ENCODE data around the gene ZNF23.

GRCh38 chr16:71492786-71493185 is 30.7 kb upstream of the ZNF23 start:
- TF ChIP-seq POLR2A (IDR thresholded peaks at IDR 0.05) (no peak), CTCF (IDR thresholded peaks at IDR 0.05) (no peak)

Data from testis (tissue), 2 donors.